Esophagus muscularis mucosa (tissue), 4 donors: ENCODE results near the gene PCIF1. TPM values are rescaled to one million over a fixed set of nuclear protein-coding genes. Genes with fewer than 3 reads are reported as not detected.

Experiments used
- DNase-seq: peaks from one replicate; pipeline ENCODE4 v3.0.0-alpha.2; 2017; ENCODE audit errors: extremely low spot score
- H3K27ac ChIP-seq, 4 donors: fragments of 200-600 bp; sonication (generic); replicated peaks in 1 of 4; 1 replicate in 3 of 4; 2 replicates in 1 of 4; pipeline ENCODE4 v1.5.1; 2016 to 2019; ENCODE audit warnings: mild to moderate bottlenecking in 1 of 4
- H3K27me3 ChIP-seq, 4 donors: fragments of 200-600 bp; sonication (generic); one replicate each; pipeline versions ENCODE4 v1.5.1 to v1.6.0; 2016 to 2019
- H3K36me3 ChIP-seq, 4 donors: fragments of 200-600 bp; sonication (generic); one replicate each; pipeline ENCODE4 v1.5.1; 2016 to 2019
- H3K4me1 ChIP-seq, 4 donors: fragments of 200-600 bp; sonication (generic); one replicate each; pipeline ENCODE4 v1.5.1; 2016 to 2019
- H3K4me3 ChIP-seq, 4 donors: fragments of 200-600 bp; sonication (generic); 1 replicate in 2 of 4; 2 replicates in 2 of 4; pipeline ENCODE4 v1.5.1; 2016 to 2019; ENCODE audit warnings: mild to moderate bottlenecking in 4 of 4, moderate library complexity in 1 of 4
- H3K9me3 ChIP-seq, 4 donors: fragments of 200-600 bp; sonication (generic); 1 replicate in 3 of 4; 2 replicates in 1 of 4; pipeline ENCODE4 v1.5.1; 2016 to 2019
- EP300 ChIP-seq: sonication (generic); formaldehyde crosslinking; IDR thresholded peaks from one replicate; pipeline ENCODE4 v1.6.1; 2017; ENCODE audit warnings: antibody characterized with exemption
- POLR2A ChIP-seq: fragments of 450-650 bp; IDR thresholded peaks from one replicate; pipeline ENCODE4 v1.6.1; 2017; ENCODE audit warnings: antibody characterized with exemption, moderate library complexity, mild to moderate bottlenecking, low read depth
- POLR2AphosphoS5 ChIP-seq, 2 donors: sonication (generic); formaldehyde crosslinking; IDR thresholded peaks; one replicate each; pipeline ENCODE4 v1.6.1; 2017; ENCODE audit warnings: antibody characterized with exemption in 2 of 2
- WGBS: methylation state at CpG from one replicate; pipeline ENCODE4 v1.1.5; 2018; 5-methylcytosine and 5-hydroxymethylcytosine counted together
- intact Hi-C: fragments of 100-400 bp; cut with DNase I; formaldehyde crosslinking; loops from one replicate; pipeline ENCODE4 v1.15.1; 2023
- total RNA-seq, 4 donors: library from RNA; depleted of rRNA; stranded (reverse); fragments of >200 nt; gene quantifications; one replicate each; pipeline versions ENCODE4 v1.1.0 to v1.2.1, GENCODE V29; 2016
- TF ChIP-seq, protein P1 (sequence below), 3 experiments: fragments of 200-600 bp in 2 of 3; fragments of 450-650 bp in 1 of 3; sonication (generic) in 2 of 3; IDR thresholded peaks; one replicate each; pipeline ENCODE4 v1.5.1; 2017 to 2019; ENCODE audit warnings: antibody characterized with exemption in 3 of 3, mild to moderate bottlenecking in 2 of 3, moderate library complexity in 1 of 3

The PCIF1 gene
- total RNA-seq, 4 donors from 2014 or later = 35.3 to 51.2 (median 37.2) TPM

DNA sequence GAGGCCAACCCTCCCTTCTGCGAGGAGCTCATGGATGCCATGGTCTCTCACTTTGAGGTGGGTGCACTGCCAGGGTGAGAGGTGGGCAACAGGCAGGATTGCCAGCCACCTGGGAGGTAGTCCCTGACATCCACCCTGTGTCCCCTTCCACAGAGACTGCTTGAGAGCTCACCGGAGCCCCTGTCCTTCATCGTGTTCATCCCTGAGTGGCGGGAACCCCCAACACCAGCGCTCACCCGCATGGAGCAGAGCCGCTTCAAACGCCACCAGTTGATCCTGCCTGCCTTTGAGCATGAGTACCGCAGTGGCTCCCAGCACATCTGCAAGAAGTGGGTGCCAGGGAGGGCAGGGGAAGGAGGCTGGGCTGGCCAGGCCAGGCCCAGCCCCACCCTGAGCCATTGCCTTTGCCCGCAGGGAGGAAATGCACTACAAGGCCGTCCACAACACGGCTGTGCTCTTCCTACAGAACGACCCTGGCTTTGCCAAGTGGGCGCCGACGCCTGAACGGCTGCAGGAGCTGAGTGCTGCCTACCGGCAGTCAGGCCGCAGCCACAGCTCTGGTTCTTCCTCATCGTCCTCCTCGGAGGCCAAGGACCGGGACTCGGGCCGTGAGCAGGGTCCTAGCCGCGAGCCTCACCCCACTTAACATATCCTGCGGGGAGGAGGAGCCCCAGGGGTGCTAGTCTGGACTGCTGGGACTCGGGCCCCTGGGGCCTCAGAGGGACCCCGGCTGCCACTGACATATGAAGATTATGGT, 12.8 kb downstream of the PCIF1 start:
- Histone ChIP-seq H3K36me3 (peaks cover 72 to 100% (median 99%) of the 10 kb centered on the region in 4 donors), H3K4me1 (peaks cover 0 to 14% (median 8%) of the 10 kb centered on the region in 4 donors), H3K4me3 (no peak overlapping the region), H3K27ac (peak overlapping the region in 2 of 4 donors; percentile 32 to 74), H3K9me3 (no peaks in the 10 kb centered on the region), H3K27me3 (no peaks in the 10 kb centered on the region)
- 81% methylated on average over 13 of the region's 29 CpGs for WGBS
- intact Hi-C loops = no loop called here
- no peak for DNase-seq
- TF ChIP-seq POLR2A (no peak), POLR2AphosphoS5 (IDR thresholded peaks at IDR 0.05) (no peak), EP300 (no peak)
- TF ChIP-seq, protein P1, sequence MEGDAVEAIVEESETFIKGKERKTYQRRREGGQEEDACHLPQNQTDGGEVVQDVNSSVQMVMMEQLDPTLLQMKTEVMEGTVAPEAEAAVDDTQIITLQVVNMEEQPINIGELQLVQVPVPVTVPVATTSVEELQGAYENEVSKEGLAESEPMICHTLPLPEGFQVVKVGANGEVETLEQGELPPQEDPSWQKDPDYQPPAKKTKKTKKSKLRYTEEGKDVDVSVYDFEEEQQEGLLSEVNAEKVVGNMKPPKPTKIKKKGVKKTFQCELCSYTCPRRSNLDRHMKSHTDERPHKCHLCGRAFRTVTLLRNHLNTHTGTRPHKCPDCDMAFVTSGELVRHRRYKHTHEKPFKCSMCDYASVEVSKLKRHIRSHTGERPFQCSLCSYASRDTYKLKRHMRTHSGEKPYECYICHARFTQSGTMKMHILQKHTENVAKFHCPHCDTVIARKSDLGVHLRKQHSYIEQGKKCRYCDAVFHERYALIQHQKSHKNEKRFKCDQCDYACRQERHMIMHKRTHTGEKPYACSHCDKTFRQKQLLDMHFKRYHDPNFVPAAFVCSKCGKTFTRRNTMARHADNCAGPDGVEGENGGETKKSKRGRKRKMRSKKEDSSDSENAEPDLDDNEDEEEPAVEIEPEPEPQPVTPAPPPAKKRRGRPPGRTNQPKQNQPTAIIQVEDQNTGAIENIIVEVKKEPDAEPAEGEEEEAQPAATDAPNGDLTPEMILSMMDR (IDR thresholded peaks at IDR 0.05) = no peak

DNA sequence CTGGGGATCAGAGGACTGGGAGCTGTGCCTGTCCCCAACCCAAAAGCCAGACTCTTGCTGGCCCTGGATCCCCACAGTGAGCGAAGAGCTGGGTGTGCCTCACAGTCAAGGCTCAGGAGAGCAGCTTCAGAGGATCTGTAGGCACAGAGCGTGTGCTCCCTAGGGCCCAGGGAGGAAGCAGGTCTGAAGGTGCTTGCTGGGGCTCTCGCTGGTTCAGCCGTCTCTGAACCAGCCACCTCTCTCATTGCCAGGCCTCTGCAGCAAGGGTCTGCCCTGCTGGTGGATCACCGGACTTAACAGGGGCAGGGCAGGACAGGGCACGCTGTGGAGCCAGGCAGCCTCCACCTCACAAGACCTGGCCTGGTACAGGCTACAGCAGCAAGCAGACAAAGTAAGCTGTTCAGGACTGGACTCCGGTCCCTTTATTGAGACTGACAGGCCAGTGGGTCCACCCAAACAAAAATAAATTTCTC, 13.8 kb downstream of the PCIF1 start:
- 71% methylated on average over 3 of the region's 7 CpGs for WGBS
- Histone ChIP-seq H3K4me3 (no peak overlapping the region), H3K36me3 (peaks cover 71 to 100% (median 99%) of the 10 kb centered on the region in 4 donors), H3K4me1 (peaks cover 0 to 14% (median 8%) of the 10 kb centered on the region in 4 donors), H3K27ac (peak overlapping the region in 2 of 4 donors; percentile 10 to 24), H3K9me3 (no peaks in the 10 kb centered on the region), H3K27me3 (no peaks in the 10 kb centered on the region)
- no peak for DNase-seq
- TF ChIP-seq POLR2AphosphoS5 (IDR thresholded peaks at IDR 0.05) = no peak
- no peak for TF ChIP-seq POLR2A
- TF ChIP-seq, protein P1 (IDR thresholded peaks at IDR 0.05) = no peak
- TF ChIP-seq EP300 = no peak
- intact Hi-C loops = no loop called here

DNA sequence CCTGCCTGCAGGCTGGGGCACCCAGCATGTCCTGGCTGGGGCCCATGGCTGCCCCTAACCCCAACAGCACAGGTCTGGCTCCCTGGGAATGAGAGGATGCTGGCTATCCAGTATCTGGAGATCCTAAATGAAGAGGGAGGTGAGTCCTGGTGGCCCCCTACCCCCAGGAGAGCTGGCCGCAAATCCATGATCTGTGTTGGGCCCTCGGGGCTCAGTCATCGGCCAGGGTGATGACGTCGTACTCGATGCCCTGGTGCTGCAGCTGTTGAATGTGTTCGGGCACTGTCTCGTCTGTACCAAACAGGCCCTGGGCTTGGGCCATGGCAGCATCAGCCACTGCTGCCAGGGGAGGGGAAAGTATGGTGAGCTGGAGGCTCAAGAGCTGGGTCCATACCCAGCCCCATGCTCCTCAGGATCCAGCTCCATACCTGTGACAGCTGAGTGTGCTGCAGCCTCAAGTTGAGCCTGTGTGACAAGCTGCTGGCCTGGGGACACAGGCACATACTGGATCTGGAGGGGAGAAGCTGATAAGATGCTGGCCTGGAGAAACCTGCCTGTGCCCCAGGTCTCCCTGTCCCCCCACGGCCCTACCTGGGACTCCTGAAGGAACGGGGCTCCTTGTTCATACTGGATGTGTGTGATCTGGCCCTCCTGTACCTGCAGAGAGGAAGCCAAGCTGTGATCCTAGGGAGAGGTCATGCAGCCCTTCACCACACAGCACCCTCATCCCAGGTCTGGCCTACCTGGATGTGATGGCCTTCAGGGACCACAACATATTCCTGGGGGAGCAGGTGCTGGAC, 14.5 kb downstream of the PCIF1 start:
- peak overlapping the region in 2 of 4 donors; percentile 10 to 24 for H3K27ac ChIP-seq
- WGBS = 40% methylated on average over 3 of the region's 10 CpGs
- no peaks in the 10 kb centered on the region for H3K9me3 ChIP-seq
- no peak for DNase-seq
- TF ChIP-seq POLR2A (no peak), EP300 (no peak), POLR2AphosphoS5 (IDR thresholded peaks at IDR 0.05) (no peak)
- TF ChIP-seq, protein P1 (IDR thresholded peaks at IDR 0.05) = no peak
- H3K27me3 ChIP-seq = no peaks in the 10 kb centered on the region
- H3K4me3 ChIP-seq = no peak overlapping the region
- intact Hi-C loops = no loop called here
- peaks cover 0 to 14% (median 8%) of the 10 kb centered on the region in 4 donors for H3K4me1 ChIP-seq
- H3K36me3 ChIP-seq = peaks cover 71 to 100% (median 99%) of the 10 kb centered on the region in 4 donors

DNA sequence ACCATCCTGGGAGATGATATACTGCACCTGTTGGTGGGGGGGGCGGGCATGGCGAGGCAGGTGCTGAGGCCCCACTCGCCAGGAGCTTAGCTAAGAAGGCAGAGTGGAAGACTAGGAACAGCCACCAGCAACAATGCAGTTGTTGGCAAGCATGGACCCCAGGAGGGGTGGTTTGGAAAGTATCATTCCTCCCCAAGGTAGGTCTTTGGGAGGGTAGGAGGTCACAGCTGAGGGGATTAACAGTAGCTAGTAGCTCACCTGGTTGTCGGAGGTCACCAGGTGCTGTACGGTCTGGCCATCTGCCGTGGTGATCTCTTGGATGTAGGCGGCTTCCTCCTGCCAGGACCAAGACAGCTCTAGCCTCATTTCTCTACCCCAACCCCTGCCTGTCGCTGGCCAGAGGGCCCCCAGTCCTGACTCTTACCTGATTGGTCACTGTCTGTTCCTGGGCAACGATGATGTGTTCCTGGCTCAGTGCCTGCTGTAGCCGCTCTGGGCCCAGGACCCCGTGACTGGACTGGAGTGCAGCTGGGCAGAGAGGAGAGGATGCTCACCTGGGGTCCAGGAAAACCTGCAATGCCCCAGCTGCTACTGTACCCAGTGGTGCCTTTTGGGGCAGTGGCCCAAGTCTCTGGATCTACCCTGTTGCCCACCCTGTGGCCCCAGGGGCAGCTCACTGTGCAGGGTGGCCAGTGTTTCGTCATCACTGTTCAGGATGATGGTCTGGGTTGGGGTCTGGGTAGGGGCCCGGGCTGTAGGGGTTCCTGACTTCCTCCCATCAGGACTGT, 15.3 kb downstream of the PCIF1 start:
- intact Hi-C loops = no loop called here
- DNase-seq = no peak
- WGBS = 76% methylated on average over 6 of the region's 13 CpGs

More for the DNA sequence above, 15.3 kb downstream of the PCIF1 start:
- TF ChIP-seq POLR2AphosphoS5 (IDR thresholded peaks at IDR 0.05) (peak in 1 of 2 donors; percentile 31), POLR2A (no peak)
- TF ChIP-seq, protein P1 (IDR thresholded peaks at IDR 0.05) = no peak
- H3K36me3 ChIP-seq = peaks cover 63 to 94% (median 93%) of the 10 kb centered on the region in 4 donors
- H3K27me3 ChIP-seq = no peaks in the 10 kb centered on the region
- no peak overlapping the region for H3K4me3 ChIP-seq
- no peaks in the 10 kb centered on the region for H3K9me3 ChIP-seq
- H3K4me1 ChIP-seq = peaks cover 0 to 14% (median 8%) of the 10 kb centered on the region in 4 donors
- peak overlapping the region in 1 of 4 donors; percentile 6 for H3K27ac ChIP-seq
